HEK293T (cell line): ENCODE results near the gene LRRTM1.

Source experiments
- ARNT ChIP-seq: fragments of 450-650 bp; IDR thresholded peaks from 2 replicates; pipeline ENCODE4 v1.6.1; 2017; ENCODE audit warnings: mild to moderate bottlenecking
- BHLHE40 ChIP-seq: fragments of 450-650 bp; IDR thresholded peaks from 2 replicates; pipeline ENCODE4 v1.6.1; 2016; ENCODE audit warnings: mild to moderate bottlenecking, moderate library complexity, borderline replicate concordance
- FOXA1 ChIP-seq: fragments of 450-650 bp; IDR thresholded peaks from 2 replicates; pipeline ENCODE4 v1.6.1; 2016; ENCODE audit warnings: mild to moderate bottlenecking
- FOXK2 ChIP-seq: fragments of 450-650 bp; IDR thresholded peaks from 2 replicates; pipeline ENCODE4 v1.6.1; 2016; ENCODE audit warnings: mild to moderate bottlenecking
- FOXM1 ChIP-seq: fragments of 450-650 bp; IDR thresholded peaks from 2 replicates; pipeline ENCODE4 v1.6.1; 2017; ENCODE audit warnings: mild to moderate bottlenecking, borderline replicate concordance
- HDGF ChIP-seq: fragments of 450-650 bp; IDR thresholded peaks from 2 replicates; pipeline ENCODE4 v1.6.1; 2017; ENCODE audit warnings: antibody characterized with exemption, borderline replicate concordance
- L3MBTL2 ChIP-seq: fragments of 450-650 bp; conservative IDR thresholded peaks from 2 replicates; pipeline ENCODE4 v1.6.1; 2016; ENCODE audit warnings: mild to moderate bottlenecking
- LEF1 ChIP-seq: fragments of 450-650 bp; IDR thresholded peaks from 2 replicates; pipeline ENCODE4 v1.6.1; 2017; ENCODE audit warnings: mild to moderate bottlenecking, borderline replicate concordance
- PKNOX1 ChIP-seq: fragments of 450-650 bp; IDR thresholded peaks from 2 replicates; pipeline ENCODE4 v1.6.1; 2016
- SP1 ChIP-seq: fragments of 450-650 bp; IDR thresholded peaks from 2 replicates; pipeline ENCODE4 v1.6.1; 2017
- SUZ12 ChIP-seq: fragments of 450-650 bp; IDR thresholded peaks from 2 replicates; pipeline ENCODE4 v1.6.1; 2016; ENCODE audit warnings: mild to moderate bottlenecking
- ZNF384 ChIP-seq: fragments of 450-650 bp; IDR thresholded peaks from 2 replicates; pipeline ENCODE4 v1.6.1; 2016

DNA sequence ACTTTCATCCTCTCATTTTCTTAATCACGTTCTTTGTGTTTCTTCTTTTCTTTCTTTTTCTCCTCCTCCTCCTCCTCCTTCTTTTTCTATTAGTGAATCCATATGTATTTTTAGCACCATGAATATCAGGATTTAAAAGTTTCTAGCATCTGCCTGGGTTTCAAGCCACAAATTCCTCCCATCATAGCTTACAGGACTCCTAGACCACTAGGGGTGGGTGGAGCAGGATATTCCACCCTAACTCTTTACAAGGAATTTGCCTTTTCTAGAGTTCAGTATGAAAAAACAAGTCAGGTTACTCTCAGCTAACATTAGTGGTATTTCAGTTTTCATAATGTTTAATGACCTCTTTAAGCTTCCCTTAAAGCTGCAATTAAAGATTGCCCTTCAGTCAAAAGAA, 19.1 kb upstream of the LRRTM1 start:
- TF ChIP-seq SP1 (no peak), ZNF384 (no peak), LEF1 (no peak), L3MBTL2 (no peak), FOXK2 (no peak), SUZ12 (no peak), ARNT (no peak), HDGF (no peak), BHLHE40 (no peak), FOXM1 (no peak), PKNOX1 (no peak), FOXA1 (no peak)
